ENCODE data around the gene PITPNB.

PITPNB gene

GRCh38 chr22:27925331-27925730 is 6.3 kb upstream of the PITPNB start:
- no peak for TF ChIP-seq POLR2AphosphoS5 (IDR thresholded peaks at IDR 0.05; ENCODE audit: low read depth, low read length)

- TF ChIP-seq REST (IDR thresholded peaks at IDR 0.05; ENCODE audit: insufficient read depth in 1 of 2, low read depth in 2 of 2, low read length in 2 of 2) (no peak), FOXP2 (optimal IDR thresholded peaks at IDR 0.05; ENCODE audit: borderline replicate concordance, extremely low read depth, extremely low read length, insufficient read depth) (no peak), SIN3A (IDR thresholded peaks at IDR 0.05; ENCODE audit: borderline replicate concordance, insufficient read depth, low read length) (no peak), TAF1 (IDR thresholded peaks at IDR 0.05; ENCODE audit: borderline replicate concordance, insufficient read depth, low read length) (no peak), POLR2AphosphoS5 (IDR thresholded peaks at IDR 0.05; ENCODE audit: low read depth, low read length) (no peak; the same call in 1 of the 2 replicates)
These were observed 1.1 kb upstream of the PITPNB start for GRCh38 chr22:27919942-27920755.

- TF ChIP-seq REST (IDR thresholded peaks at IDR 0.05; ENCODE audit: insufficient read depth in 1 of 2, low read depth in 2 of 2, low read length in 2 of 2): no peak
- no peak for TF ChIP-seq TAF1 (IDR thresholded peaks at IDR 0.05; ENCODE audit: borderline replicate concordance, insufficient read depth, low read length)
- TF ChIP-seq POLR2AphosphoS5 (IDR thresholded peaks at IDR 0.05; ENCODE audit: low read depth, low read length): no peak
- TF ChIP-seq SIN3A (IDR thresholded peaks at IDR 0.05; ENCODE audit: borderline replicate concordance, insufficient read depth, low read length): no peak; the same call in 1 of the 2 replicates
- no peak for TF ChIP-seq FOXP2 (optimal IDR thresholded peaks at IDR 0.05; ENCODE audit: borderline replicate concordance, extremely low read depth, extremely low read length, insufficient read depth)
These were observed 475 bp downstream of the PITPNB start for GRCh38 chr22:27918341-27919221.

GRCh38 chr22:27915986-27916385 is 3.1 kb downstream of the PITPNB start:
- TF ChIP-seq SIN3A (IDR thresholded peaks at IDR 0.05; ENCODE audit: borderline replicate concordance, insufficient read depth, low read length): no peak
- TF ChIP-seq TAF1 (IDR thresholded peaks at IDR 0.05; ENCODE audit: borderline replicate concordance, insufficient read depth, low read length): no peak
- TF ChIP-seq FOXP2 (optimal IDR thresholded peaks at IDR 0.05; ENCODE audit: borderline replicate concordance, extremely low read depth, extremely low read length, insufficient read depth): no peak

- TF ChIP-seq POLR2AphosphoS5 (IDR thresholded peaks at IDR 0.05; ENCODE audit: low read depth, low read length) (no peak), TAF1 (IDR thresholded peaks at IDR 0.05; ENCODE audit: borderline replicate concordance, insufficient read depth, low read length) (no peak), REST (IDR thresholded peaks at IDR 0.05; ENCODE audit: insufficient read depth in 1 of 2, low read depth in 2 of 2, low read length in 2 of 2) (no peak), FOXP2 (optimal IDR thresholded peaks at IDR 0.05; ENCODE audit: borderline replicate concordance, extremely low read depth, extremely low read length, insufficient read depth) (no peak), SIN3A (IDR thresholded peaks at IDR 0.05; ENCODE audit: borderline replicate concordance, insufficient read depth, low read length) (no peak)
These were observed 5.8 kb downstream of the PITPNB start for GRCh38 chr22:27913162-27913741.
